HCT116 (cell line): ENCODE data around the gene CSPG4. TPM values are rescaled to one million over a fixed set of nuclear protein-coding genes. Genes with fewer than 3 reads are reported as not detected.

Experiments used
- ATAC-seq: fragments of 200-7000 bp; cut with Tn5 transposase; 2 replicates; pipeline ENCODE4 v1.9.1; 2020; ENCODE audit warnings: mild to moderate bottlenecking, moderate library complexity
- BruUV-seq: library from RNA; stranded (reverse); fragments of 400-500 nt; replicated peaks from 2 replicates; lab custom pipeline; 2021; lab: Mats Ljungman, UMichigan
- CTCF ChIA-PET: fragments of 300-600 bp; sonication (Branson Sonifier 250); formaldehyde crosslinking; loops from one replicate; lab custom pipeline; 2021; ENCODE audit warnings: antibody characterized with exemption; lab: Charles Lee
- POLR2A ChIA-PET: fragments of 300-600, 350-600 bp; sonication (Branson Sonifier 250); formaldehyde crosslinking; loops from one replicate; lab custom pipeline; 2021; ENCODE audit warnings: antibody characterized with exemption; lab: Charles Lee
- RAD21 ChIA-PET, 2 experiments: fragments of 300-600 bp; sonication (Branson Sonifier 250); formaldehyde crosslinking; loops; one replicate each; lab custom pipeline; 2023; ENCODE audit warnings: low total read pairs in 2 of 2; ENCODE audit not compliant: uncharacterized antibody in 2 of 2, unreplicated experiment in 2 of 2, low non-redundant PET in 1 of 2; lab: Charles Lee
- DNase-seq: peaks from one replicate; pipeline ENCODE4 v3.0.0-alpha.2; 2010; ENCODE audit warnings: low read depth, low spot score
- H2AFZ ChIP-seq: fragments of 200-600 bp; shearing (Covaris generic), sonication (generic); 2 replicates; pipeline ENCODE4 v1.6.1; 2017; ENCODE audit warnings: low read depth, mixed run types, mixed read lengths, antibody characterized with exemption, low read length; ENCODE audit not compliant: poor library complexity, severe bottlenecking
- H3K27ac ChIP-seq: 2 replicates; pipeline ENCODE4 v1.5.1; 2012; ENCODE audit warnings: low read depth, low read length
- H3K27me3 ChIP-seq: fragments of 200-600 bp; sonication (generic); 2 replicates; pipeline ENCODE4 v1.6.1; 2016; ENCODE audit warnings: mixed run types, low read length, mixed read lengths; ENCODE audit not compliant: insufficient read depth
- H3K36me3 ChIP-seq, 2 experiments: fragments of 200-500 bp in 1 of 2; fragments of 200-600 bp in 1 of 2; sonication (Bioruptor generic) in 1 of 2; sonication (generic) in 1 of 2; 2 replicates each; pipeline versions ENCODE4 v1.5.1 to v1.6.1; 2014 to 2016; ENCODE audit warnings: low read length in 2 of 2, inconsistent platforms in 1 of 2, mixed read lengths in 1 of 2, mixed run types in 1 of 2; ENCODE audit not compliant: insufficient read depth in 2 of 2, control insufficient read depth in 1 of 2
- H3K4me1 ChIP-seq, 2 experiments: fragments of 200-600 bp in 1 of 2; sonication (generic) in 1 of 2; 2 replicates each; pipeline versions ENCODE4 v1.5.1 to v1.6.1; 2012 to 2017; ENCODE audit warnings: low read length in 2 of 2, inconsistent platforms in 1 of 2, mild to moderate bottlenecking in 1 of 2, mixed read lengths in 1 of 2, mixed run types in 1 of 2, moderate library complexity in 1 of 2; ENCODE audit not compliant: insufficient read depth in 2 of 2, control insufficient read depth in 1 of 2
- H3K4me2 ChIP-seq: fragments of 200-600 bp; sonication (generic); 2 replicates; pipeline ENCODE4 v1.6.1; 2017; ENCODE audit warnings: mixed run types, low read length, mixed read lengths
- H3K4me3 ChIP-seq, 2 experiments: fragments of 200-600 bp in 1 of 2; sonication (generic) in 1 of 2; replicated peaks in 1 of 2; 2 replicates each; pipeline ENCODE4 v1.5.1; 2011 to 2016; ENCODE audit warnings: low read length in 2 of 2, control low read depth in 1 of 2, low read depth in 1 of 2, mild to moderate bottlenecking in 1 of 2, mixed read lengths in 1 of 2, mixed run types in 1 of 2
- H3K79me2 ChIP-seq: fragments of 200-600 bp; sonication (generic); 2 replicates; pipeline ENCODE4 v1.6.1; 2017; ENCODE audit warnings: mild to moderate bottlenecking, mixed run types, low read length, moderate library complexity, mixed read lengths; ENCODE audit not compliant: insufficient read depth
- H3K9ac ChIP-seq: fragments of 200-600 bp; sonication (generic); 2 replicates; pipeline ENCODE4 v1.6.1; 2016; ENCODE audit warnings: low read length, mixed read lengths
- H3K9me2 ChIP-seq: fragments of 200-600 bp; sonication (generic), shearing (Covaris generic); 2 replicates; pipeline ENCODE4 v1.6.1; 2017; ENCODE audit warnings: mixed run types, mild to moderate bottlenecking, moderate library complexity; ENCODE audit not compliant: insufficient read depth
- H3K9me3 ChIP-seq, 2 experiments: fragments of 200-500 bp in 1 of 2; fragments of 200-600 bp in 1 of 2; sonication (Bioruptor generic) in 1 of 2; sonication (generic) in 1 of 2; 2 replicates each; pipeline ENCODE4 v1.6.1; 2014 to 2017; ENCODE audit warnings: low read length in 2 of 2, mixed read lengths in 2 of 2, inconsistent platforms in 1 of 2, low read depth in 1 of 2, mild to moderate bottlenecking in 1 of 2, mixed run types in 1 of 2, moderate library complexity in 1 of 2; ENCODE audit not compliant: control insufficient read depth in 1 of 2, insufficient read depth in 1 of 2
- H4K20me1 ChIP-seq: fragments of 200-600 bp; sonication (generic), shearing (Covaris generic); 2 replicates; pipeline ENCODE4 v1.6.1; 2017; ENCODE audit warnings: mixed run types, mild to moderate bottlenecking, moderate library complexity; ENCODE audit not compliant: insufficient read depth
- CBX3 ChIP-seq: IDR thresholded peaks from 2 replicates; pipeline ENCODE4 v1.6.1; 2012; ENCODE audit warnings: low read depth
- CEBPB ChIP-seq: IDR thresholded peaks from 2 replicates; pipeline ENCODE4 v1.6.1; 2012; ENCODE audit warnings: low read depth
- EGR1 ChIP-seq: IDR thresholded peaks from 2 replicates; pipeline ENCODE4 v1.6.1; 2012; ENCODE audit warnings: low read depth
- ELF1 ChIP-seq: IDR thresholded peaks from 2 replicates; pipeline ENCODE4 v1.6.1; 2012; ENCODE audit warnings: low read depth, borderline replicate concordance
- EZH2phosphoT487 ChIP-seq: fragments of 200-600 bp; IDR thresholded peaks from 2 replicates; pipeline ENCODE4 v1.6.1; 2018; ENCODE audit warnings: antibody characterized with exemption, borderline replicate concordance
- FOSL1 ChIP-seq: IDR thresholded peaks from 2 replicates; pipeline ENCODE4 v1.6.1; 2012; ENCODE audit warnings: low read depth
- JUND ChIP-seq: IDR thresholded peaks from 2 replicates; pipeline ENCODE4 v1.6.1; 2012
- POLR2AphosphoS5 ChIP-seq: IDR thresholded peaks from 2 replicates; pipeline ENCODE4 v1.6.1; 2011; ENCODE audit warnings: mild to moderate bottlenecking, low read depth, low read length, moderate library complexity
- RAD21 ChIP-seq: IDR thresholded peaks from 2 replicates; pipeline ENCODE4 v1.6.1; 2012; ENCODE audit warnings: low read depth, mild to moderate bottlenecking
- SIN3A ChIP-seq: IDR thresholded peaks from 2 replicates; pipeline ENCODE4 v1.6.1; 2012; ENCODE audit warnings: low read depth
- SP1 ChIP-seq: IDR thresholded peaks from 2 replicates; pipeline ENCODE4 v1.6.1; 2012; ENCODE audit warnings: low read depth
- SRF ChIP-seq: IDR thresholded peaks from 2 replicates; pipeline ENCODE4 v1.6.1; 2012; ENCODE audit warnings: low read depth
- TCF7L2 ChIP-seq: IDR thresholded peaks from 2 replicates; pipeline ENCODE4 v1.7.0; 2011; ENCODE audit warnings: borderline replicate concordance, inconsistent platforms; ENCODE audit not compliant: insufficient read depth, insufficient read length; ENCODE audit errors: extremely low read depth
- YY1 ChIP-seq: IDR thresholded peaks from 2 replicates; pipeline ENCODE4 v1.6.1; 2011; ENCODE audit warnings: low read length, low read depth, moderate library complexity, mild to moderate bottlenecking; ENCODE audit not compliant: insufficient replicate concordance; ENCODE audit errors: extremely low read depth
- ZFX ChIP-seq: fragments of 450-650 bp; IDR thresholded peaks from 2 replicates; pipeline ENCODE4 v1.6.1; 2017
- intact Hi-C: fragments of 100-400 bp; cut with micrococcal nuclease; formaldehyde crosslinking; loops from 2 replicates; pipeline ENCODE4 v1.10.0; 2022
- total RNA-seq: library from RNA; stranded (reverse); gene quantifications from one replicate; pipeline ENCODE4 v1.2.1, GENCODE V29; 2021; ENCODE audit not compliant: unreplicated experiment
- TF ChIP-seq, protein P1 (sequence below): IDR thresholded peaks from 2 replicates; pipeline ENCODE4 v1.6.1; 2012
- TF ChIP-seq, protein P2 (sequence below): IDR thresholded peaks from 2 replicates; pipeline ENCODE4 v1.6.1; 2012; ENCODE audit warnings: low read depth
- TF ChIP-seq, protein P3 (sequence below): IDR thresholded peaks from 2 replicates; pipeline ENCODE4 v1.6.1; 2011; ENCODE audit warnings: mild to moderate bottlenecking, low read length, moderate library complexity; ENCODE audit not compliant: insufficient replicate concordance; ENCODE audit errors: extremely low read depth
- TF ChIP-seq, protein P4 (sequence below), 3 experiments: fragments of 200-600 bp in 1 of 3; sonication (generic) in 1 of 3; IDR thresholded peaks in 2 of 3; conservative IDR thresholded peaks in 1 of 3; 2 replicates each; pipeline ENCODE4 v1.5.1; 2012 to 2017; ENCODE audit warnings: low read depth in 2 of 3, low read length in 2 of 3, antibody characterized with exemption in 1 of 3, borderline replicate concordance in 1 of 3, control low read depth in 1 of 3, mild to moderate bottlenecking in 1 of 3, mixed read lengths in 1 of 3, mixed run types in 1 of 3, moderate library complexity in 1 of 3; ENCODE audit not compliant: insufficient read depth in 1 of 3

Gene CSPG4
- total RNA-seq, 1 experiment from 2014 or later, result 18.1 TPM

DNA sequence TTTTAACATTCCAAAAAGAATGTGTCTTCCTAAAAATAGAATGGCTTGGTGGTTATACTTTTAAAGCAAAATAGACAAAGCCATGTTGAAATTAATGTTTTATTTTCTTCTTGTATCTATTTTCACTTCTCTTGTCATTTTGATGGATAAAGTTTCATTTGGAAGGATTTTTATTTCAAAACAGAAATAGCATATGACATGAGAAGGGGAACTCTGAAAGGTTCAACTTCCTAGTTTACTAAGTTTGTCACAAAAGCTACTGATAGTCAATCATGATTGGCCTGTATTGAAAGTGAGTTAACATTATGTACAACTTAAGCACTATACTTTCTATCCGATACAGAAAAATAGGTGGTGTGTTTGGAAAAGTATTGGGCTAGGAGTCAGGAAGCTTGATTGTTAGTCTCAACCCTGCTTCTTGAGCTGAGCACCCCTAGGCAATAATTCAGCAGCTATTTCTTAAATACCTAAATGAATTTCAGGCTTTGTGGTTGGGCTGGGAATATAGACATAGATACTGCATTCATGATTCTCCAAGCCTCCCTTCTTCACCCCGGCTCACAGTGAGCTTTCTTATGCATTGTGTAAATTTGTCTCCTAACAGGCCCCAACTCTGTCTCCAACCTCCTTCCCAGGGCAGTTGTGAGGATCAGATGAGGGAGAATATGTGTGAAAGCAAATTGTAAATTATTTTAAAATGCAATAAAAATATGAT lies 46.9 kb upstream of the CSPG4 start:
- TF ChIP-seq, protein P1, sequence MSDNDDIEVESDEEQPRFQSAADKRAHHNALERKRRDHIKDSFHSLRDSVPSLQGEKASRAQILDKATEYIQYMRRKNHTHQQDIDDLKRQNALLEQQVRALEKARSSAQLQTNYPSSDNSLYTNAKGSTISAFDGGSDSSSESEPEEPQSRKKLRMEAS, result no peak
- TF ChIP-seq, protein P2, sequence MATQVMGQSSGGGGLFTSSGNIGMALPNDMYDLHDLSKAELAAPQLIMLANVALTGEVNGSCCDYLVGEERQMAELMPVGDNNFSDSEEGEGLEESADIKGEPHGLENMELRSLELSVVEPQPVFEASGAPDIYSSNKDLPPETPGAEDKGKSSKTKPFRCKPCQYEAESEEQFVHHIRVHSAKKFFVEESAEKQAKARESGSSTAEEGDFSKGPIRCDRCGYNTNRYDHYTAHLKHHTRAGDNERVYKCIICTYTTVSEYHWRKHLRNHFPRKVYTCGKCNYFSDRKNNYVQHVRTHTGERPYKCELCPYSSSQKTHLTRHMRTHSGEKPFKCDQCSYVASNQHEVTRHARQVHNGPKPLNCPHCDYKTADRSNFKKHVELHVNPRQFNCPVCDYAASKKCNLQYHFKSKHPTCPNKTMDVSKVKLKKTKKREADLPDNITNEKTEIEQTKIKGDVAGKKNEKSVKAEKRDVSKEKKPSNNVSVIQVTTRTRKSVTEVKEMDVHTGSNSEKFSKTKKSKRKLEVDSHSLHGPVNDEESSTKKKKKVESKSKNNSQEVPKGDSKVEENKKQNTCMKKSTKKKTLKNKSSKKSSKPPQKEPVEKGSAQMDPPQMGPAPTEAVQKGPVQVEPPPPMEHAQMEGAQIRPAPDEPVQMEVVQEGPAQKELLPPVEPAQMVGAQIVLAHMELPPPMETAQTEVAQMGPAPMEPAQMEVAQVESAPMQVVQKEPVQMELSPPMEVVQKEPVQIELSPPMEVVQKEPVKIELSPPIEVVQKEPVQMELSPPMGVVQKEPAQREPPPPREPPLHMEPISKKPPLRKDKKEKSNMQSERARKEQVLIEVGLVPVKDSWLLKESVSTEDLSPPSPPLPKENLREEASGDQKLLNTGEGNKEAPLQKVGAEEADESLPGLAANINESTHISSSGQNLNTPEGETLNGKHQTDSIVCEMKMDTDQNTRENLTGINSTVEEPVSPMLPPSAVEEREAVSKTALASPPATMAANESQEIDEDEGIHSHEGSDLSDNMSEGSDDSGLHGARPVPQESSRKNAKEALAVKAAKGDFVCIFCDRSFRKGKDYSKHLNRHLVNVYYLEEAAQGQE, result no peak
- TF ChIP-seq, protein P3, sequence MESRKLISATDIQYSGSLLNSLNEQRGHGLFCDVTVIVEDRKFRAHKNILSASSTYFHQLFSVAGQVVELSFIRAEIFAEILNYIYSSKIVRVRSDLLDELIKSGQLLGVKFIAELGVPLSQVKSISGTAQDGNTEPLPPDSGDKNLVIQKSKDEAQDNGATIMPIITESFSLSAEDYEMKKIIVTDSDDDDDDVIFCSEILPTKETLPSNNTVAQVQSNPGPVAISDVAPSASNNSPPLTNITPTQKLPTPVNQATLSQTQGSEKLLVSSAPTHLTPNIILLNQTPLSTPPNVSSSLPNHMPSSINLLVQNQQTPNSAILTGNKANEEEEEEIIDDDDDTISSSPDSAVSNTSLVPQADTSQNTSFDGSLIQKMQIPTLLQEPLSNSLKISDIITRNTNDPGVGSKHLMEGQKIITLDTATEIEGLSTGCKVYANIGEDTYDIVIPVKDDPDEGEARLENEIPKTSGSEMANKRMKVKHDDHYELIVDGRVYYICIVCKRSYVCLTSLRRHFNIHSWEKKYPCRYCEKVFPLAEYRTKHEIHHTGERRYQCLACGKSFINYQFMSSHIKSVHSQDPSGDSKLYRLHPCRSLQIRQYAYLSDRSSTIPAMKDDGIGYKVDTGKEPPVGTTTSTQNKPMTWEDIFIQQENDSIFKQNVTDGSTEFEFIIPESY, result no peak
- TF ChIP-seq ELF1, result no peak
- no peak for TF ChIP-seq CEBPB
- TF ChIP-seq, protein P4, sequence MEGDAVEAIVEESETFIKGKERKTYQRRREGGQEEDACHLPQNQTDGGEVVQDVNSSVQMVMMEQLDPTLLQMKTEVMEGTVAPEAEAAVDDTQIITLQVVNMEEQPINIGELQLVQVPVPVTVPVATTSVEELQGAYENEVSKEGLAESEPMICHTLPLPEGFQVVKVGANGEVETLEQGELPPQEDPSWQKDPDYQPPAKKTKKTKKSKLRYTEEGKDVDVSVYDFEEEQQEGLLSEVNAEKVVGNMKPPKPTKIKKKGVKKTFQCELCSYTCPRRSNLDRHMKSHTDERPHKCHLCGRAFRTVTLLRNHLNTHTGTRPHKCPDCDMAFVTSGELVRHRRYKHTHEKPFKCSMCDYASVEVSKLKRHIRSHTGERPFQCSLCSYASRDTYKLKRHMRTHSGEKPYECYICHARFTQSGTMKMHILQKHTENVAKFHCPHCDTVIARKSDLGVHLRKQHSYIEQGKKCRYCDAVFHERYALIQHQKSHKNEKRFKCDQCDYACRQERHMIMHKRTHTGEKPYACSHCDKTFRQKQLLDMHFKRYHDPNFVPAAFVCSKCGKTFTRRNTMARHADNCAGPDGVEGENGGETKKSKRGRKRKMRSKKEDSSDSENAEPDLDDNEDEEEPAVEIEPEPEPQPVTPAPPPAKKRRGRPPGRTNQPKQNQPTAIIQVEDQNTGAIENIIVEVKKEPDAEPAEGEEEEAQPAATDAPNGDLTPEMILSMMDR (IDR thresholded peaks at IDR 0.05 in 2 of 3, conservative IDR thresholded peaks at IDR 0.05 in 1 of 3; ENCODE audit: borderline replicate concordance in 1 of 3, insufficient read depth in 1 of 3, low read depth in 2 of 3, low read length in 2 of 3), result no peak
- no peak for TF ChIP-seq SIN3A
- TF ChIP-seq RAD21, result no peak
- TF ChIP-seq TCF7L2, result no peak
- no peak for TF ChIP-seq ZFX
- TF ChIP-seq POLR2AphosphoS5, result no peak
- no peak for TF ChIP-seq FOSL1
- TF ChIP-seq CBX3, result no peak
- no peak for TF ChIP-seq SRF
- TF ChIP-seq SP1, result no peak
- no peak for TF ChIP-seq EGR1
- no peak for TF ChIP-seq JUND
- no peak for TF ChIP-seq EZH2phosphoT487
- no peak for TF ChIP-seq YY1
- intact Hi-C loops, result no loop called here
- Histone ChIP-seq H3K36me3 (no peaks in the 10 kb centered on the region), H3K4me1 (peaks cover 6 to 11% of the 10 kb centered on the region in 2 experiments; a peak in 3 of 4 replicates), H3K9me2 (no peaks in the 10 kb centered on the region), H3K9me3 (no peaks in the 10 kb centered on the region), H3K27me3 (no peaks in the 10 kb centered on the region), H3K79me2 (no peaks in the 10 kb centered on the region), H3K4me2 (peak overlapping the region; percentile 74), H2AFZ (no peak overlapping the region), H3K27ac (no peak overlapping the region), H3K4me3 (peak overlapping the region; percentile 67 to 69), H3K9ac (peak overlapping the region; percentile 83), H4K20me1 (no peaks in the 10 kb centered on the region)
- no TSS peak for BruUV-seq
- POLR2A ChIA-PET, result interaction anchor here (1.4 kb wide), 1 partner anchor 8 kb away, joined by 3 read pairs; no protein-coding TSS in a partner anchor
- DNase-seq (no peak), ATAC-seq (no peak)
- RAD21 ChIA-PET, result no interaction called here
- CTCF ChIA-PET, result no interaction called here
